Stromal cell of bone marrow (primary cell): ENCODE data around the gene PTPRO.

Source experiments
- DNase-seq: peaks from one replicate; pipeline ENCODE4 v3.0.0-alpha.2; 2012; ENCODE audit warnings: low read depth

PTPRO gene

GRCh38 chr12:15350643-15351042 lies 28.3 kb downstream of the PTPRO start:
- no peak for DNase-seq

DNA sequence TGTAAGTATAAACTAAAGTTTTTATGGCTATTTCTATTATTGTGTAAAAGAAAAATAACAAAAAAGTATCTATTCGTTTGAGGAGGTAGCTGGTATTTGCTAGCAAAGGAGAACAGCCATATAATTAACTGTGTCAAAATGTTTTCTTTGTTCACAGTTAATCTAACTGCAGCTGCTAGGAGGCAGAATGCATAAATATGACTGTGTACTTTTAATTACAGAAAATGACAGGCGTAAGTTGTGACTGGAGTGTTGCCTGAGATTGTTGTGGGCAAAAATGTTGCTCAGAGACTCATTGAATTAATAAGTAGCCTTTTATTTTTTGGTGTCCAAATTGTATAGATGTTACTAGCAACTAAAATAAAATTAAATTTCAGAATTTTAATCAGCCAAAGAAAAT lies 33.5 kb downstream of the PTPRO start:
- no peak for DNase-seq

DNA sequence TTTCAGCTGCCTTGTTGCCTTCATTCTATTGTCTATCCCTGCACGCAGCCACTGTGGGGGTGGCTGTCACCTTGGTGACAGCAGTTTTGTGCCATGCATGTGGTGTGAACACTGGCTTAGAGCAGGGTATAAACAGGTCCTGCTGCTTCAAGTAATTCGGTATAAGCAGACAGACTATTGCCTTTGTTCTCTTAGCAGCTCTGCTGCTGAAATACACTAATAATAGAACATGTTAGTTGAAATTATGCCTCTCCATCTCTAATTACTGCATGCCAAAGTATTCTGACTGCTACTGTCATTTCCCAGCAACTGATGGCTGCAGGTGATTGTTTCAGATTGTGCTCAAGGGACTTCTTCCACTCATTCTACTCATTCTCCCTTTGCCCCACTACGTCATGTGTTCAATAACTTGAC lies 34.6 kb downstream of the PTPRO start:
- no peak for DNase-seq

GRCh38 chr12:15364221-15365160 lies 42.2 kb downstream of the PTPRO start:
- DNase-seq = peak; percentile 54

- DNase-seq = no peak
Observed at GRCh38 chr12:15368812-15369211, 46.5 kb downstream of the PTPRO start.

DNA sequence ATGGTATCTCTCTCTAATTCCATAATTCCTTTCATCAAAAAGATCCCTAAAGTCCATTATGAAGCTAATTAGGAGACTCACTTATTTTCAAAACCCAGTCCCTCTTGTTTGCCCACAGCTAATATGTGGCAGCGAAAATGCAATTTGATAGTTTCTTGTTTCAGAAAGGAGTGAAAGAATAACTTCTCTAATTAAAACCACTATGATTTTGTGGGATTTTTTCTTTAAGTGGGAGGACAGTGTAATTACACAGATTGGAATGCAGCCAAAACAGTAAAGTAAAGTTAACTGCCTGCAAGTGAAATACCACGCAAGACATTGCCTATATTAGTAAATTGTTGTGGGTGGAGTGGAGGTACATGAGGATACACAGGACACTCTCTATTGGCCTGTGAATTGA lies 50.0 kb downstream of the PTPRO start:
- no peak for DNase-seq

DNA sequence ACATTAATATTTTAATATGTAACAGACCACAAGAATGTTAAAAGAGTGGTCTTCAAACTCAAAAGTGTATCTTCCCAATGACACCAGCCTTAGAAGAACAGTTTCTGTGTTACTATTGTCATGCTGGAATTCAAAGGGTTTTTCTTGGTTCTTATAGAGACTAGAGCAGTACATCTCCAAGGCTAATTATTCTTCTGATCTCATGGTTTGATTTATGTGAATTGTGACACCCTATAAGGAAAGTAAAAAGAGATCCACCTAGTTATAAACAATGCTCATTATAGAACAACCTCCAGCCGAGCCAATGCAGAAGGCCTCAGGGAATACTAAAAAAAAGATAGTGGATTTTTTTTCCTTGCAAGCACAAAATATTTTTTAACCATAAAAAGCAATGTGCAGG lies 65.5 kb downstream of the PTPRO start:
- DNase-seq = no peak

DNA sequence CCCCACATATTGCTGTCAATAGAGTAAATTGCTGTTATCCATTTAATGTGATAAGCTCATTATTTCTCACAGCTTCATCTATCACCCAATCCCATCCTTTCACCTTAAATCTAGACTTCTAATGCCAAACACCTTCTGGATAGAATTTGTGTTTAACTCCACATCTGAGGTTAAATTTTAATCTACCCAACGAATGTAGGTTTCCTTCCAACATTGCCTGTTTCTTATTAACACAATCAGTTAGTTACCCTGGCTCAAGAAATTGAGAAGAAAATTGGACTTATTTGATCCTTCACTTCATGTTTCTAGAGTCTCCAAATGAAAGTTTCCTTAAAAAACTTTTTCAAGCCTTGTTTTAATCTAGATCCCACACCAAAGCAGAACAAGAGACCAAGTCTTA lies 67.3 kb downstream of the PTPRO start:
- DNase-seq = no peak

DNA sequence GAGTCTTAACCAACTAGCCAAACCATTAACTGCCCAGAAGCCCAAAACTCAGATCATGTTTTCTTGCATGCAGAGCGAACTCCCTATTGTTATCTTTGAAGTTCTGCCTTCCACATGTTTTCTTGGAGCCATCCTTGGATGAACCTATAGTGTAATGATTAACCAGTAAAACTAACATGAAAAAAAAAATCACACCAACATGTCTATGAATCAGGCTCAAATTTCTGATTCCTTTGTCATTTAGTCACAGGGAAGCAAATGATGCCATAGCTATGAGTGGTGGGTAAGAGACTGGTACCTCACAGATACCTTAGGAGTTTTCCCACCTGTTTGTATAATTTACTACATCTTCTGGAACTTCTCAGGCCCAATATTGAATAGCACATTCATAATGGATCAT lies 70.7 kb downstream of the PTPRO start:
- no peak for DNase-seq

GRCh38 chr12:15393995-15394394 lies 71.7 kb downstream of the PTPRO start:
- DNase-seq = no peak

DNA sequence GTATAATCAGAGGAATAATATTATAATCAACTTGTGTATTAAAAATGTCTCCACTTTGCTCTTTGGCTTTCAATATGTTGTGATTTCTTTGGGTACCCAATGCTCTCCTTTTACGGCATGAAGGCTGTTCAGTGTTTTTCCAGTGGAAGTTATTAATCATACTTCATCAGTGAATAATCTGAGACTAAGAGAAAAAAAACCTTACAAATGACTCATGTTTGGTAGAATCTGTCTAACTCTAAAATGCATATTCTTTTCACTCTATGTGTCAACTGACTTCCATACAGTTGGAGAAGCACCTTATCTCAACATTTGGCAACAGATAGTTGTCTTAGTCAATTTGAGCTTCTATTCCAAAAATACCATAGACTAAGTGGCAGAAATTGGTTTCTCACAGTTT lies 82.2 kb downstream of the PTPRO start:
- DNase-seq = peak; percentile 65

DNA sequence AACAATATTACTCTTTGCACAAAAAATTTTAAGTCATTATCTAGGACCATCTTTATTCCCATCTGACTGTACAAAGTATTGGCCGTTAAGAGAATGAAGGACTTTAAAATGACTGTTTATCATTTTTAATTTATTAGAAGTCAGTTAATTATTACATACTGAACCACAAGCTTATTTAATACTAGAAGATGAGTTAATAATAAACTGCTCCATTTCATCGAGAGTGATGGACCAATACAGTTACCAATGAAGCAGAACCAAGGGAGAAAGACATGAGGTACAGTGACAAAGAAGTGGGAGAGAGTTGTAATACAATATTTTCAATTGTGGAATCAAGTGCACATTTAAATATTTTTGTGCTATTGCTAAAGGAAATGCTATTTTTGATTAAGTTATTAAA lies 83.3 kb downstream of the PTPRO start:
- no peak for DNase-seq

DNA sequence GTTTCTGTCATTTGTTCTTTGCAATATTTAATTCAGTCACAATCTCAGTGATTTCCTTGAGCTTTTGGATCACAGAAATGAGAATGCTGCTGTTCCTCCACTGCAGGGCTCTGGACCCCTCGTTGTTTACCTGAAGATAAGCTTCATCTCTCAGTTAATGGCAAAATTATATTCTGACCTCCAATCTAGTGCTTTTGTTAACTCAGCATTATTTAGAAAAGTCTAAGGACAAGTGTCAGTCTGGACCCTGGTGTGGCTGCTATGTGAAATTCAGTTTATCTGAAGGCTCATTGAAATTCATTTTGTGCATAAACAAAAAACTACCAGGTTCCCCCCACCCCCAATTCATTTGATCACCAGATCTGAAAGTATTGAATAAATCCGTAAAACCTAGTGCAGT lies 84.7 kb downstream of the PTPRO start:
- no peak for DNase-seq

GRCh38 chr12:15411842-15412241 lies 89.5 kb downstream of the PTPRO start:
- no peak for DNase-seq

DNA sequence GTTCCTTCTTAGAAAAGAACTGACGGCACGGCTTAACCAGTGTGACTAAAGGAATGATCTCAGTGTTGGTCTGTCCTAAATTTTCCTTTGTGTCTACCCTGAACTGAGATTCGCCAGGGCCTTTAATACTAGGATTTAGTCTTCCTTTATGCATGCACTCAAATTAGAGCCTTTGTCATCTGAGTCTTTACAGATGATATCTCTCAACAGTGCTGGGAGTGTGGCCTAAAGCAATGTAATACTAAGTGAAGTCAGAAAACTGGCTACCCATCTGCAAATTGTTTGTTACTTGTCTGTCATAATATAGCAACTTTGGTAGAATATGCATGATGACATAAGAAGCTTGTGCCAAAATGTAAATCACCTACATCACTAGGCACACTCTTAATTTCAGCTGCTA lies 95.4 kb downstream of the PTPRO start:
- DNase-seq = no peak

- peak; percentile 9 for DNase-seq
Observed at GRCh38 chr12:15423629-15424028, 101.3 kb downstream of the PTPRO start.

- DNase-seq = no peak
Observed at GRCh38 chr12:15427913-15428312, 105.6 kb downstream of the PTPRO start.

DNA sequence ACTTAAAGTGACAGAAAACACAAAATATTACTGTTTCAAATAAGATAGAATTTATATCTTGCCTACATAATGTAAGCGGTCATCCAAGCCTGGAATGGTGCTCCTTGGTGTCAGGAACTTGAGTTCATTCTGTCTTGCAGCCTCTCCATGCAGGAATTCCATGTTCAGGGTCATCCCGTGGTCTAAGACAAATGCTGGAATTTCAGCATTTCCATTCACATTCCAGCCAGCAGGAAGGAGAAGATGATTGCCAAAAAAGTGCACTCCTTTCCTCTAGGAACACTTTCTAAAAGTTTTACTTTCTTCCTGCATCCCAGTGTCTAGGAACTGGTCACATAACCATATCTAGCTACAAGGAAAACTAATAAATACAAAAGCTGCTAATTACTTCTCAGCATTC lies 106.3 kb downstream of the PTPRO start:
- no peak for DNase-seq

DNA sequence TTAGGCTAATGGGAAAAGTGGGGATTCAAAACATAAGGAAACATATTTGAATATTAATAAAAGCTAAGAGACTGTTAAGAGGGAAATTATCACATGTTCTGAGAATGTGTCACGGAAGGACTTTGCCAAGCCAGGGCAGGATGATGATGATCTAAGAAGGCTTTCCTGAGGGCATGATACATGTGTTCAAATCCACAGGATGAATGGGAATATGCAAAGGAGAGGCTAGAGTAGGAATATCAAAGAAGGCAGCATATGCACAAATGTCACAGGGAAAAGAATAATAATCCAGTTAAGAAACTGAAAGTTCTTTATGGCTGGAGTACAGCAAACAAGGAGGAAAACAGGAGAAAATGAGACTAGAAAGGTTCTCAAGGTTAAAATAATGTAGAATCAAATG lies 107.0 kb downstream of the PTPRO start:
- DNase-seq = no peak

DNA sequence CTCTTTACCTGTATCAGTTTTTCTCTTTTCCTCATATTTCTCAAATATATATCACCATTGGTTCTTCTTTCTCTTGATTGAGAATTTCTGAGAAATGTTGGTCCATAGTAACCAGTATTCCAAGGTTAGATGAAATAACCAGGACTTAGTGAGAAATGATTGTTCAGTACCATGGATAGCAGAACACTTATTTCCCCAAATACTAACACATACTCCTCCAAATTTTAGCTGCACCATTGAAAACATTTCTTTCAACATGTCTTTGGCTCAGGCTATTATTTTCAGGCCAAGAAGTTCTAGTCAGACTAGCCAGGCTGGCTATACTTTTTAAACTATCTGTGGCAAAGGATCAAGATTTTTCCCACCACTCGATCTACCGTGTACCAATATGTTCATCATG lies 113.3 kb downstream of the PTPRO start:
- no peak for DNase-seq

- DNase-seq = no peak
Observed at GRCh38 chr12:15439459-15439858, 117.2 kb downstream of the PTPRO start.

GRCh38 chr12:15443050-15443449 lies 120.7 kb downstream of the PTPRO start:
- no peak for DNase-seq

GRCh38 chr12:15443611-15444010 lies 121.3 kb downstream of the PTPRO start:
- no peak for DNase-seq

GRCh38 chr12:15444523-15444922 lies 122.2 kb downstream of the PTPRO start:
- DNase-seq = no peak
